Stromal cell of bone marrow (primary cell): ENCODE data around the gene ABHD1.
"Not testable (repeated sequence)": the region's sequence is repeated elsewhere in the genome, so short reads cannot be mapped to it uniquely, and the experiment has no call there.

Experiments
- DNase-seq: peaks from one replicate; pipeline ENCODE4 v3.0.0-alpha.2; 2012; ENCODE audit warnings: low read depth

Gene ABHD1

DNA sequence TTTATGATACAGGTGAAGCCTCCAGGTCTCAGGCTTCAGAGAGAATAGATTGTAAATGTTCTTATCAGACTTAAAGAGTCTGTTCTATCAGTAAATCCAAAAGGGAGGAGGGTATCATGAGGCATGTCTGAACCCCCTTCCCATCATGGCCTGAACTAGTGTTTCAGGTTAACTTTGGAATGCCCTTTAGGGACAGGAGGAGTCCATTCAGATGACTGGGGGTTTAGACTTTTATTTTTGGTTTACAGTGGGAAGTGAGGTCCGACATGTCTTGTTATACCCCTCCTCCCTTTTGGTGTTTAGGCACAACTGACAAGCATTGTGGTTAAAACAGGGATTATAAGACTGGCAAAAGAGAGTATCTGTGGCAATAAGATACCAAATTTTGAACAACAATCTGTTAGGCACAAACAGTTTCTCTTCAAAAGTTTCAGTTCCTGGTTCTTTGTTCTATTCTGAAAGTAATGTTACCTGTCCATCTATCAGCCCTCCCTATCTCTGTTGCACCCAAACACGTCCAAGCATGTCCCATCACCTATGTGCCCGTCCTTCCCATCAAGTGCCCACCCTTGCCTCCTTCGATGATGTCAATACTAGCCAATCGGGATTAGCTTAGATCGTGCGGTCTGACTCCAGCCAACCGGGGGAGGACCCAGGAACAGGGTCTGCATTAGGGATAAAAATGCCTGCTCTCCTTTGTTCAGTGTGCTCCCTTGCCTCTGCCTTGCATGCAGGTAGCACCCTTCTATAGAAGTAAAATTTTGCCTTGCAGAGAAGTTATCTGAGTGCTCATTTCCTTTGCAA lies 41.5 kb downstream of the ABHD1 start:
- no peak for DNase-seq

DNA sequence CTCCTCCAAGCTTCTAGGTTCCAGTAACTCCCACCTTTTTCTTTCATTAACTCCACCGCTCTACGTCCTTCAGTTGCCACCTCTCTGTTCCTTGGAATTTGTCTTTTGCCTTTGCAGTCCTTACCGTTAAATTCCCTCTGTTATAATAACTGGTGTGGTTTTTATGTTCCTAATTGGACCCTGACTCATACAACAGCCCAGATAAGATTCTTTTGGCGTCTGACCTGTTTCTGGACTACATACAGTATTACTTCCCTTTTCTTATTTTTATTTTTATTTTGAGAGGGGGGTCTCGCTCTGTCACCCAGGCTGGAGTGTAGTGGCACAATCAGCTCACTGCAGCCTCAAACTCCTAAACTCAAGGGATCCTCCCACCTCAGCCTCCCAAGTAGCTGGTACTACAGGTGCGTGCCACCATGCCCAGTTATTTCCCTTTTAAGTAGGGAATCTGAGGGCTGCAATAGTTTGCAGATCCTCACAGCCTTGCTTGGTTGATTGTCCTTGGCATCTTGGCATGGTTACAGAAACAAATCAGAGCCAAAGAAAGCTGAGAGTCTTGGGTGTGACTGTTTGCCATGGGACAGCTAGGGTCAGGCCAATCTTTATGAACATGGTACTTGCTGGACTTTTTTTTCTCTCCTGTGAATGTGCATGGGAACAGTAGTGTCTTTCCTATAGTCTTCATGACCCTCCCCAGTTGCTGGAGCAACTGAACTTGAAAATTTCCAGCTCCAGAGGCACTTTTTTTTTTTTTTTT lies 47.1 kb downstream of the ABHD1 start:
- no peak for DNase-seq

DNA sequence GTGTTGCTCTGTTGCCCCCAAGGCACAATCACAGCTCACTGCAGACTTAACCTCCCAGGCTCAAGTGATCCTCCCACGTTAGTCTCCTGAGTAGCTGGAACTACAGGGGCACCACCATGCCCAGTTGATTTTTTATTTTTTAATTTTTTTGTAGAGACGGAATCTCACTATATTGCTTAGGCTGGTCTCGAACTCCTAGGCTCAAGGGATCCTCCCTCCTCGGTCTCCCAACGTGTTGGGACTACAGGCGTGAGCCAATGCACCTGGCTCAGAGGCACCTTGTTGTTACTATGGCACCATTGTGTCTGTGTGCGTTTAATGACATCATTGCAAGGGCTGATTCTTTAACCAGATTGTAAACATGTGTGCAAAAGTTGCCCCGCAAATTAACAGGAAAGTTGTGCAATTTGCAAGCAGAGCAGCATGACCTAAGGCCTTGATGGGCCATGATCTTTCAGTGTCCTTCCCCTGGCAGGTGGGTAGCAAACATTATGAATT lies 47.8 kb downstream of the ABHD1 start:
- DNase-seq = no peak

DNA sequence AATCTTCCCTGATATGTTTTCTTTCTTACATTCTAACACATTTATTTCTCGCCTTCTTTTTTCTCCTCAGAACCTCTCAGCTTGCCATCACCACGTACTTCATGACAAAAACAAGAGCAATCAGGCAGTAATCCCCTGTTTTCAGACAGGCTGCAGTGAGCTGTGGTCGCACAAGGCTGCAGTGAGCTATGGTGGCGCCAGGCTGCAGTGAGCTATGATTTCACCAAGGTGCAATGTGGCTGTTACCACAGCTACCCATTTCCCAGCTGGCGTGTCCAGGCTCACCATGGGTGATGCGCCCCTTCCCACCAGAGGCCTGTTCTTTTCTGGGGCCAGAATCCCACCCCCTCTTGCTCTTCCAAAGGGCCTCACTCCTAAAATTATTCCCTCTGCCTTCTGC lies 51.0 kb downstream of the ABHD1 start:
- DNase-seq = no peak

DNA sequence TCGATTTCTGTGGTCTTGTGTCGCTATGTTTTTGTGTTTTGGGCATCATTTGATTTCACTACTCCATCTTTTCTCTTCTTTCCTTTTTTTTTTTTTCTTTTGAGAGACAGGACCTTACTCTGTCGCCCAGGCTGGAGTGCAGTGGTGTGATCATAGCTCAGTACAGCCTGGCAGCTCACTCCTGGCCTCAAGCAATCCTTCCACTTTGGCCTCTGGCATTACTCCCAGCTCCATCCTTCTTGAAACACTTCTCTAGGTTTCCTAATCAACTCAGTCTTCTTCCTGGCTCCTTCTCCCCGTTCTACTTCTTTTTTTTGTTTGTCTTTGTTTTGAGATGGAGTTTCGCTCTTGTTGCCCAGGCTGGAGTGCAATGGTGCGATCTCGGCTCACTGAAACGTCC lies 51.7 kb downstream of the ABHD1 start:
- peak; percentile 31 for DNase-seq

DNA sequence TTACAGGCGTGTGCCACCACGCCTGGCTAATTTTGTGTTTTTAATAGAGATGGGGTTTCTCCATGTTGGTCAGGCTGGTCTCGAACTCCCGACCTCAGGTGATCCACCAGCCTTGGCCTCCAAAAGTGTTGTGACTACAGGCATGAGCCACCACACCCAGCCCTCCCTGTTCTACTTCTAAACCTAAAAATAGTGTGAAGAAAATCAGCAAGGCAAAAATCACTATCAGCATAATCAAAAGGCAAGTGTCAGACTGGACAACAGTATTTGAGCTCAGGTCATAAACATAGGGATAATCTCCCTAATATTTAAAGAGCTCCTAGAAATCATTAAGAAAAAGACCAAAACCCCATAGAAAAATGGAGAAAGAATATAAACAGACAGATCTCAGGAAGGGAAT lies 52.2 kb downstream of the ABHD1 start:
- not testable (repeated sequence) for DNase-seq

- no peak for DNase-seq
Observed at GRCh38 chr2:27177441-27178351, 54.1 kb downstream of the ABHD1 start.

- DNase-seq = no peak
Observed at GRCh38 chr2:27178469-27178868, 54.9 kb downstream of the ABHD1 start.

DNA sequence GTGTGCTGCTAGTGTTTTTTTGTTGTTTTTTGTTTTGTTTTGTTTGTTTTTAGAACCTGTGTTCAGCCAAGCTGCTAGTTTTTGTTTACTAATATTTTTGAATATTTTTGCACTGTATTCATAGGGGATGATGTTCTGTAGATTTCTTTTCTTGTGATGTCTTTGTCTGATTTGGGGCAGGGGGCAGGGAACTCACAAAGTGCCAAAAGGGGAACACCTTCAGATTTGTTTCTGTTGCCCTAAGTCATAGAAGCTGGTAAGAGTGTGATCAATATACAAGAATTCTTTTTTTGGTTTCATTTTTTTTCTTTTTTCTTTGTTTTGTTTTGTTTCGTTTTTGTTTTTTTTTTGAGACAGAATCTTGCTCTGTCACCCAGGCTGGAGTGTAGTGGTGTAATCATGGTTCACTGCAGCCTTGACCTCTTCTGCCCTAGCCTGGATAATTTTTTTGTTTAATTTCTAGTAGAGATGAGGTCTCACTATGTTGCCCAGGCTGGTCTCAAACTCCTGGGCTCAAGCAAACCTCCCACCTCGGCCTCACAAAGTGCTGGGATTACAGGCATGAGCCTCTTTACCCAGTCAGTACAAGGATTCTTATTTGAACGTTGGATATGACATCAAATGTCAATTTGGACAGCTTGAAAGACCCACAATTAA lies 55.9 kb downstream of the ABHD1 start:
- no peak for DNase-seq
